ENCODE measurements around the gene CCDC63.

The CCDC63 gene

DNA sequence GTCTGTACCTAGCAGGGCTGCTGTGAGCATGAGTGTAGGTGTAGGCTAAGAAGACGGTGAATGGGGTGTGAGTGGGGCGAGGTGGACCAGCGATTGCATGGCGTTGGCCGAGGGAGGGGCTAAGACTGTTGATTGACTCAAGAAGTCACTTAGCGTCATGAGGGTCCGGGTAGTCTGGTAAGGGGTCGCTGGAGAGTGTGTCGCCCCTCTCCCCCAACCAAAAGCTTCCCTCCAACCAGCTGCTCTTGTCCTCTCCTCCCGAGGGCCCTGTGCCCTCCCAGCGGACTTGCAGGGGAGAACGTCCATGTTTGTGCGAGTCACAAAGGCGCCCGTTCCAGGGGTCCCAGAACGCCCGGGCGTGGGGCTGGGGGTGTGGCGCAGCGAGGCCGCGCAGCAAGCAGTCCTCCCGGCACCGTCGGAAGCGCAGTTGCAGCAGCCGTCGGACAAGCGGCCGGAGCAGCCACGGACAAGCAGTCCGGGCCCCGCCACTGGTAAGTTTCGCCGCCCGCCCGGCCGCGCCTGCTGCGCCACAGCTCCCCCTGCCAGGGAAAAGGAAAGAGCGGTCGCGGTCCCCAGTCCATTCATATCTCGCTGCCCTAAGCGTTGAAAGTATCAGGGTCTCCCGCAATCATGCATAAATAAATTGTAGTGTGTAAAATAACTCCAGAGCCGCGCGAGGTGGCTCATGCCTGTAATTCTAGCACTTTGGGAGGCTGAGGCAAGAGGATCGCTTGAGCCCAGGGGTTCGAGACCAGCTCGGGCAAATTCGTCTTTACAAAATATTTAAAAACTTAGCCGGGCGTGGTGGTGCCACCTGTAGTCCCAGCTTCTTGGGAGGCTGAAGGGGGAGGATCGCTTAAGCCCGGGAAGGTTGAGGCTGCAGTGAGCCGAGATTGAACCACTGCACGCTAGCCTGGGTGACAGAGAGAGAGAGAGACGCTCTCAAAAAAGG is at the start of gene CCDC63:
CCDC63 (plus strand) TSS at position 373 of the 952 bp plus-strand sequence. CDS start 5,968 bp downstream, outside the sequence.
- DNase-seq (ENCODE audit: low spot score in 2 of 2) (peak in 1 of 2 donors; percentile 51), ATAC-seq (peak; percentile 61)
- Mint-ChIP-seq H3K9me3 (no peaks in the 10 kb centered on the region), H3K27ac (no peak within 1 kb of the TSS), H3K4me1 (no peaks in the 10 kb centered on the region), H3K36me3 (no peaks in the 10 kb centered on the region), H3K4me3 (peak within 1 kb of the TSS; percentile 61)

DNA sequence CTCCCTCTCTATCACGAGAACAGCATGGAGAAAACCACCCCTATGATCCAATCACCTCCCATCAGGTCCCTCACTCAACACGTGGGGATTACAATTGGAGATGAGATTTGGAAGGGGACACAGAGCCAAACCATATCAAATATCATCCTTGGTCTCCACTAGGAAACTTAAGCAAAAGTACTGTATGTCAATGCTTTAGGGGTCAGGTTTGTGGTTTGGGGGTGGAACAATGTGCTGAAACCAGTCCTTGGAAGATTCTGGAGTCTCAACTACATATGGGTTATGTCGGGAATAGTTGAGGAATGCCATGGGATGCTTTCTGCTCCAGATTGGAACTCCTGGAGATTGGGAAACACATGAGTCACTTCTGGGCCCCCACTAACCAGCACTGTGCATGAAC is 48.3 kb upstream of the CCDC63 start:
- no peak overlapping the region for H3K4me3 Mint-ChIP-seq
- no peak overlapping the region for H3K27ac Mint-ChIP-seq
- ATAC-seq (no peak), DNase-seq (ENCODE audit: low spot score in 2 of 2) (no peak)
- peaks cover 5% of the 10 kb centered on the region for H3K9me3 Mint-ChIP-seq
- H3K36me3 Mint-ChIP-seq, result no peaks in the 10 kb centered on the region
- peaks cover 6% of the 10 kb centered on the region for H3K4me1 Mint-ChIP-seq

DNA sequence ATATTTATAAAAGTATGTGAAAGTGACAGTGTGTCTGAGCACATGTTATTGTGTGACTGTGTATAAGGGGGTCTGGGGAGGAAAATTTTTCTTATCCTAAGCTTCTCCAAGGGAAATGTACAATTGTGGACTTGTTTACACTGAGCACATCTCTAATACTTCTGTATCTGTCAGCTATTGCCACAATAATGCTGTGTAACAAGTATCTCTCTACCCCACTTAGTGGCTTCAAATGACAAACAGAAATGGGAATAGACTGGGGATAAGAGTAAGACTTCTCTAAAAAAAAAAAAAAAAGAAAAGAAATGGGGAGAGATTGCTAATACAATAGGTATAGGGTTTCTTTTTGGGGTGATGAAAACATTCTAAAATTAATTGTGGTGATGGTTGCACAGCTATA is 44.3 kb upstream of the CCDC63 start:
- Mint-ChIP-seq H3K9me3 (peaks cover 10% of the 10 kb centered on the region), H3K27ac (no peak overlapping the region), H3K4me1 (peaks cover 6% of the 10 kb centered on the region), H3K36me3 (no peaks in the 10 kb centered on the region), H3K4me3 (no peak overlapping the region)
- DNase-seq (ENCODE audit: low spot score in 2 of 2) (no peak), ATAC-seq (no peak)

DNA sequence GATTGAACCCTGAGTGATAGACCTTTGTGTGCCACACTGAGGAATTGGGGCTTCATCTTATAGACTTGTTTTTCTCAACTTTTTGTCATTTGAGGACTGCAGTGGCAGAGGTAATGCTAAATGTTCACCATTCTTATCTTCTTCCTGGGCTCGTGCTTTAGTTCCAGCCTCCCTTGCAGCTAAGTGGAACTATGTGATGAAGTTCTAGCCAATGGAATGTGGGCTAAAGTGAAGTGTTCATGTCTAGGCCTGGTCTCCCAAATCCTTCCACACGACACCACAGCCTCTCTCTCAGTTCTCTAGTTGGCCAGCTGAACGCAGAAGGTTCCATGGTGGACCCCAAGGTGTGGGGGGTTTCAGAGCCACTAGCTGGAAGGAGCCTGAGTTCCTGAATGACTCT is 42.4 kb upstream of the CCDC63 start:
- no peaks in the 10 kb centered on the region for H3K4me1 Mint-ChIP-seq
- H3K27ac Mint-ChIP-seq, result no peak overlapping the region
- no peak overlapping the region for H3K4me3 Mint-ChIP-seq
- H3K9me3 Mint-ChIP-seq, result peaks cover 10% of the 10 kb centered on the region
- ATAC-seq (no peak), DNase-seq (ENCODE audit: low spot score in 2 of 2) (no peak)
- H3K36me3 Mint-ChIP-seq, result no peaks in the 10 kb centered on the region

DNA sequence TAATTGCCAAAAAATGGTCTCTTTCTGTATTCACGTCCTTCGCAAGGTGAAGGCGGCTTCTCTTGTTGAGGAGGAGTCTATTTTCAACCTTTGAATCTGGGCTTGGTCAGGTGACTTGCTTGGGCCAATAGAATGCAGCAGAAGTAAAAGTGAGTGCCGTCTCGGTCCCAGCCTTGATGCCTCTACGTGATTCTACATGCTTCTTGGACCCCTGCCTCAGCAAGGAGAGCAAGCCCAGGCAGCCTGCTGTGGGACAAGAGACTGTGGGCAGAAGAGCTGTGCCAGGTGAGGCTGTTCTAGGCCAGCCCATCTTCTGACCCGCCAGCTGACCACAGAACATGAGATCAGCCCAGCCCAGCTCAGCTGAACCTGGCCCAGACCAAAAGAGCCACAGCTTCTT is 39.1 kb upstream of the CCDC63 start:
- ATAC-seq (no peak), DNase-seq (ENCODE audit: low spot score in 2 of 2) (no peak)
- no peak overlapping the region for H3K4me3 Mint-ChIP-seq
- H3K36me3 Mint-ChIP-seq, result no peaks in the 10 kb centered on the region
- H3K27ac Mint-ChIP-seq, result no peak overlapping the region
- H3K4me1 Mint-ChIP-seq, result no peaks in the 10 kb centered on the region
- H3K9me3 Mint-ChIP-seq, result peaks cover 5% of the 10 kb centered on the region

DNA sequence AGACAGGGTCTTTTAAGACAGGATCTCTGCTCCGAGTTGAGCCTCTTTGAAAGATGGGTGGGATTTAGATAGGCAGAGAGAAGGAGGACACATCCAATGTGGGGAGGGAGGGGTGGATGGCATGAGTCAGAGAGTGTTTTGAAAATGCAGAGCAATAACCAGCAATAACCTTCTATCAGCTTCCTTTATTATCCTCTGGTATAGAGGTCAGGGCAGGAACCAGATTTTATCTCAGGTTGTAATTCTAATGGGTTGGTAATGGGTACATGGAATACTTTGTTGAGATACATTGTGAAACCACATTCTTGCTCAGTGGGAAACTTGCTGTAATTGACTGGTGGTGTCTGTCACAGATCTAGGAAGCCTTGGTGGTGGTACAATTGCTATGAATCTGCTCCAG is 37.6 kb upstream of the CCDC63 start:
- H3K4me1 Mint-ChIP-seq, result no peaks in the 10 kb centered on the region
- no peaks in the 10 kb centered on the region for H3K36me3 Mint-ChIP-seq
- peaks cover 4% of the 10 kb centered on the region for H3K9me3 Mint-ChIP-seq
- no peak for DNase-seq (ENCODE audit: low spot score in 2 of 2)
- no peak overlapping the region for H3K27ac Mint-ChIP-seq
- ATAC-seq, result no peak
- H3K4me3 Mint-ChIP-seq, result no peak overlapping the region

DNA sequence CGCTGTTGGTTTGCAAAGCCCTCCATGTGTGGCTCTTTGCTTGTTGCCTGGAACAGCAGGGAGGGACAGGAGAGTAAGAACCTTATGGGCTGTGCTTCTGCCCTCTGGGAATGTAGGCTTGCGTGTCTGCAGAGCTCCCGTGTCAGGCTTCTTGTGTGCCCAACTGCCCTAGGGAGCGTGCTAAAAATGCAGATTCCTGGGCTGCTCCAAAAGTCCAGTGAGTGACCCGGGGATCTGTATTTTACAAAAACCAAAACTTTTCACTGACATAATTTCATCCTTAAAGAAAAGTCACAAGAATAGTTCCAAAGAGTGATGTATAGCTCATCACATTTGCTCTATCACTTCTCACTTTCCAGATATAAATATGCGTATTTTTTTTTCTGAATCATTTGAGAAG is 34.8 kb upstream of the CCDC63 start:
- Mint-ChIP-seq H3K9me3 (no peaks in the 10 kb centered on the region), H3K4me1 (no peaks in the 10 kb centered on the region), H3K27ac (no peak overlapping the region), H3K36me3 (no peaks in the 10 kb centered on the region), H3K4me3 (no peak overlapping the region)
- ATAC-seq (no peak), DNase-seq (ENCODE audit: low spot score in 2 of 2) (no peak)

DNA sequence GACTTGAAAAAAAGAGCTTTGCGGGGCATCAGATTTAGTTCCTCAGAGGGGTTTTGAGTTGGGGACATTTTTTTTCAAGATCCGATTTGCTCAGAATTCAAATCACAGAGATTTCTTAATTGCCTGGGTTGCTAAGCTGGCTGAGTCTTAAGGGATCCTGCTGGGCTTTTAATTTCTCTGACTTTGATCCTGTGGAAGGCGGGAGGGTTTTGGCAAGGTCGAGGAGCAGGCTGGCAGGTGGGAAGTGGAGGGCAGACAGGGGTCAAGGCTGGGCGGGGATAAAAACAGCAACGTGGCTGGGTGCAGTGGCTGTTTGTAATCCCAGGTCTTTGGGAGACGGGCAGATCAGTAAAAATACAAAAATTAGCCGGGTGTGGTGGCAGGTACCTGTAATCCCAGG is 33.5 kb upstream of the CCDC63 start:
- Mint-ChIP-seq H3K4me3 (no peak overlapping the region), H3K36me3 (no peaks in the 10 kb centered on the region), H3K4me1 (no peaks in the 10 kb centered on the region), H3K9me3 (no peaks in the 10 kb centered on the region), H3K27ac (no peak overlapping the region)
- no peak for ATAC-seq
- DNase-seq (ENCODE audit: low spot score in 2 of 2), result no peak

DNA sequence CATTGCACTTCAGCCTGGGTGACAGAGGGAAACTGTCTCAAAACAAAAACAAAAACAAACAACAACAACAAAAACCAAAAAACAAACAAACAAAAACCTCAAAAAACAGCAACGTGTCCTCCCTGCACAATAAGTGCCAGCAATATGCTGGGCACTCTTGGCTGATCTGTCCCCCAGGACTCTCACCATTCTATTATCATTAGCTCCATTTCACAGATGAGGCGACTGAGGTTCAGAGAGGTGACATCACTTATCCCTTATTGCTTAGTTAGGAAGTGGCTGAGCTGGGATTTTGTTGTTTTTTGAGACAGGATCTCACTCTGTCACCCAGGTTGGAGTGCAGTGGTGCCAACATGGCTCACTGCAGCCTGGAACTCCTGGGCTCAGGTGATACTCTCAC is 33.0 kb upstream of the CCDC63 start:
- Mint-ChIP-seq H3K4me3 (no peak overlapping the region), H3K27ac (no peak overlapping the region), H3K36me3 (no peaks in the 10 kb centered on the region), H3K9me3 (no peaks in the 10 kb centered on the region), H3K4me1 (no peaks in the 10 kb centered on the region)
- ATAC-seq, result no peak
- no peak for DNase-seq (ENCODE audit: low spot score in 2 of 2)

DNA sequence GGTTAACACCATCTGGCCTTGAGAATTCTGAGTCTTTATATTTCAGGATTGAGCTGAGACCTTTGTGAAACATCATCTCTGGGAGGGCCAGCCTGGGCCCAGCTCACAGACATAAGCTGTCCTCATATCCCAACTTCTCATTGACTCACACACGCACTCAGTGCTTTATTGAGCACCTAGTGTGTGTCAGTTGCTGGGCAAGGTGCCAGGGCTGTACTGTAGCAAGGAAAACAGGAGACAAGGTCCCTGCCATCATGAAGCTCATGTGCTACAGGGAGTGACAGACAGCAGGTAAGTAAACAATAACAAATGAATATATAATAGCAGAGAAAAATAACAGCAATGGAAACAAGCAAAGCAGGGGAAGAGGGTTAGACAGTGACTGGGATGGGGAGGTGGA is 30.5 kb upstream of the CCDC63 start:
- Mint-ChIP-seq H3K9me3 (no peaks in the 10 kb centered on the region), H3K27ac (no peak overlapping the region), H3K36me3 (no peaks in the 10 kb centered on the region), H3K4me3 (no peak overlapping the region), H3K4me1 (no peaks in the 10 kb centered on the region)
- DNase-seq (ENCODE audit: low spot score in 2 of 2) (no peak), ATAC-seq (no peak)

DNA sequence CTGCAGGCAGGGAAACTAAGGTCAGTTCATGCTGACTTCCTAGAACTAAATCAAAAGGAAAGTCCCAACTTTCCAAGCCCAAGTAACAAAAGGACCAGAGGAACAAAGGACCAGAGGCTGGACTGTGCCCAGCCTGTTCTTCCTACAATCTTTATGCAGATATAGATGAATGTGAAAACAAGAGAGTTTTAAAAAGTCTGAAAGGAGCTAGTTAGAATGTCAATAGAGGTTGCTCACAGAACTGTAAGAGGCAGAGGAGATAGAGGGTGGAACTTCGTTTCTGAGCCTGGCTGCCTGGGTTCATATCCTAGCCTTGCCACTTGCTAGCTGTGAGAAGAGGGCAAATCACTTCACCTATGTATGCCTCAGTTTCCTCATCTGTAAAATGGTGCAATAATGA is 30.0 kb upstream of the CCDC63 start:
- DNase-seq (ENCODE audit: low spot score in 2 of 2) (no peak), ATAC-seq (no peak)
- H3K9me3 Mint-ChIP-seq, result no peaks in the 10 kb centered on the region
- no peak overlapping the region for H3K27ac Mint-ChIP-seq
- no peaks in the 10 kb centered on the region for H3K4me1 Mint-ChIP-seq
- no peaks in the 10 kb centered on the region for H3K36me3 Mint-ChIP-seq
- no peak overlapping the region for H3K4me3 Mint-ChIP-seq

DNA sequence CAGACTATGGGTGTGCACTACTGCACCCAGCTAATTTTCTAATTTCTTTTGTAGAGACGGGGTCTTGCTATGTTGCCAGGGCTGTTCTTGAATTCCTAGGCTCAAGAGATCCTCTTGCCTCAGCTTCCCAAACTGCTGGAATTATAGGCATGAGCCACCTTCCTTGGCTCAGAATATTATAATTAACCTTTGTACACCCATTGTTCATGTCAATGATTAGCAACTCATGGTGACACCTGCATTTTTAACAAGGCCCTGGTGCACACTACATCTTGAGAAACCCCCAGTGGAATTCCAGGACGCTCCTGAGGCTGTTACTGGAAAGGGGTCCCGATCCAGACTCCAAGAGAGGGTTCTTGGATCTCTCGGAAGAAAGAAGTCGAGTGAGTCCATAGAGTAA is 28.3 kb upstream of the CCDC63 start:
- Mint-ChIP-seq H3K9me3 (no peaks in the 10 kb centered on the region), H3K4me1 (no peaks in the 10 kb centered on the region), H3K4me3 (no peak overlapping the region), H3K36me3 (no peaks in the 10 kb centered on the region), H3K27ac (no peak overlapping the region)
- ATAC-seq, result no peak
- DNase-seq (ENCODE audit: low spot score in 2 of 2), result no peak

DNA sequence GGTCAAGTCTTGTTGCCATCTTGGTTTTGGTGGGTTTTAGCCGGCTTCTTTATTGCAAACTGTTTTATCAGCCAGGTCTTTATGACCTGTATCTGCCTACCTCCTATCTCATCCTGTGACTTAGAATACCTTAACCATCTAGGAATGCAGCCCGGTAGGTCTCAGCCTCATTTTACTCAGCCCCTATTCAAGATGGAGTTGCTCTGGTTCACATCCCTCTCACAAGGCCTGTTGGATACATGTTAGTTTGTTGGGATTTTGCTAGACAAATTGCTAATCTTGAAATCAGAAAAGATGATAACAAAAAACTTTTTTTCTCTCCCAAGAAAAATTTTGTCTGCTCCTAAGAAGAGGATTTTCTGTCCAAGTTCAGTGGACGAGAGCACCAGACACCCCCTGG is 27.6 kb upstream of the CCDC63 start:
- H3K9me3 Mint-ChIP-seq, result no peaks in the 10 kb centered on the region
- H3K27ac Mint-ChIP-seq, result no peak overlapping the region
- no peaks in the 10 kb centered on the region for H3K4me1 Mint-ChIP-seq
- ATAC-seq (no peak), DNase-seq (ENCODE audit: low spot score in 2 of 2) (no peak)
- no peak overlapping the region for H3K4me3 Mint-ChIP-seq
- no peaks in the 10 kb centered on the region for H3K36me3 Mint-ChIP-seq

DNA sequence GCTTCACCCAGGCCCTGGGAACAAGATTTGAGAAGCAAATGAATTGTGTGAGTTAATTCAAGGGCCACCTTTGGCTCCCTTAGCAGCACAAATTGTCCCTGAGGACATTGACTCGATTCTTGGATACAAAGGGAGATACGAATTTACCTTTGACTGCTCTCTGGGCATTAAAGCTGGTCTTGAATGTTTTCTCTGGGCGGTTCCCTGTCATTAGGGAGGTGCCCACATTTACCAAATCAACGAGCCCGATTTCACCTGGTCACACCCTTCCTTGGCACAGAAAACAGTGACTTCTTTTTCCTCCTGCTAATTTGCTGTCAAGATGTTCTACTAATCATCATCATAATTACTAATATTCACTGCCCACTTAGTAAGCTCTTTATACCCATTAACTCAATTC is 27.1 kb upstream of the CCDC63 start:
- DNase-seq (ENCODE audit: low spot score in 2 of 2) (no peak), ATAC-seq (no peak)
- H3K9me3 Mint-ChIP-seq, result no peaks in the 10 kb centered on the region
- no peak overlapping the region for H3K4me3 Mint-ChIP-seq
- no peak overlapping the region for H3K27ac Mint-ChIP-seq
- no peaks in the 10 kb centered on the region for H3K4me1 Mint-ChIP-seq
- no peaks in the 10 kb centered on the region for H3K36me3 Mint-ChIP-seq

DNA sequence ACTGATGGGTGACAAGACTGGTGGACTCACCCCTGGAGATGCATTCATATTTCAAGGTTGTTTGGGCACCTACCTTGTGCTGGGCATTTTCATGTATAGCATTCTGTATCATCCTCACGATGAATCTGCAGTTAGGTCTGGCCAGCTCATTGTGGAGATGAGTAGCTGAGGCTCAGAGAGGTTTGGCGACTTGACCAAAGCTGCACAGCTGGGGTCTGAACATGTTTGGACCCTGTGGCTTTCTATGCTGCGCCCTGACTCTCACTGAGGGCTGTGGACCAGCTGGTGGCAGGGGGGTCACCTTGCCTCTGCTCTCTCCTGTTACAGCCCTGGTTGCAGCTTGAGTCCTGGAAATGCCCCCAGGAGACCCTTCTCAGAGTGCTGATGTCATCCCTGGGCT is 24.9 kb upstream of the CCDC63 start:
- peaks cover 5% of the 10 kb centered on the region for H3K4me1 Mint-ChIP-seq
- H3K4me3 Mint-ChIP-seq, result no peak overlapping the region
- H3K36me3 Mint-ChIP-seq, result no peaks in the 10 kb centered on the region
- H3K9me3 Mint-ChIP-seq, result no peaks in the 10 kb centered on the region
- ATAC-seq, result no peak
- no peak for DNase-seq (ENCODE audit: low spot score in 2 of 2)
- no peak overlapping the region for H3K27ac Mint-ChIP-seq

DNA sequence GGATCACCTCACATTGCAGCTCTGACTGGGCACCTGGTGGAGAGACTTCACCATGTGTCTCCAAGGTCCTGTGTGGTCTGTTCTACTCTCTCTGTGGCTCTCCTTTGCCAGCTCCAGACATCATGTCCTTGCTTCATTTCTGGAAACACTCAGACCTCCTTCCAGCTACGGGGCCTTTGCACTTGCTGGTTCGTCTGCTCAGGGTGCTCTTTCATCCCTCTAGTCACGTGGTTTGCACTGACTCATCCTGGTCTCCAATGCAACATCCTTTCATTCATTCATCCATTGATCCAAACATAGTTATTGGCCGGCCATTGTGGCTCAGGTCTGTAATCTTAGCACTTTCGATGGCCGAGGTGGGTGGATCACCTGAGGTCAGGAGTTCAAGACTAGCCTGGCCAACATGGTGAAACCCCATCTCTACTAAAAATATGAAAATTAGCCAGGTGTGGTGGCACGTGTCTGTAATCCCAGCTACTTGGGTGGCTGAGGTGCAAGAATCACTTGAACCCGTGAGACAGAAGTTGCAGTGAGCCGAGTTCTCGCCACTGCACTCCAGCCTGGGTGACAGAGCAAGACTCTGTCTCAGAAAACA is 23.9 kb upstream of the CCDC63 start:
- no peak overlapping the region for H3K27ac Mint-ChIP-seq
- H3K36me3 Mint-ChIP-seq, result no peaks in the 10 kb centered on the region
- no peak for DNase-seq (ENCODE audit: low spot score in 2 of 2)
- peaks cover 6% of the 10 kb centered on the region for H3K4me1 Mint-ChIP-seq
- no peak overlapping the region for H3K4me3 Mint-ChIP-seq
- no peaks in the 10 kb centered on the region for H3K9me3 Mint-ChIP-seq
- no peak for ATAC-seq

All from stimulated activated effector memory CD8-positive, alpha-beta T cell treated with anti-CD3 and anti-CD28 coated beads, Interleukin-12 subunit alpha, Interleukin-12 subunit beta, amount 100 ng/mL, for 72 hours (primary cell).